CD4-positive, alpha-beta T cell (primary cell): ENCODE measurements around the gene SKAP1. TPM values are rescaled to one million over a fixed set of nuclear protein-coding genes. Genes with fewer than 3 reads are reported as not detected.

ENCODE experiments used
- ATAC-seq: fragments of 200-7000 bp; cut with Tn5 transposase; one replicate; pipeline ENCODE4 v1.10.0; 2022; ENCODE audit warnings: mild to moderate bottlenecking; ENCODE audit not compliant: poor library complexity
- CTCF ChIA-PET: fragments of 350-600 bp; sonication (Branson Sonifier 250); formaldehyde crosslinking; loops from one replicate; lab custom pipeline; 2021; ENCODE audit warnings: antibody characterized with exemption, inconsistent platforms; lab: Charles Lee
- POLR2A ChIA-PET: fragments of 350-600 bp; sonication (Branson Sonifier 250); formaldehyde crosslinking; loops from one replicate; lab custom pipeline; 2021; ENCODE audit warnings: antibody characterized with exemption, inconsistent platforms; lab: Charles Lee
- DNase-seq, 14 experiments: peaks; one replicate each; pipeline ENCODE4 v3.0.0-alpha.2; 2013 to 2020; ENCODE audit warnings: mixed read lengths in 2 of 14
- H3K27ac ChIP-seq, 2 donors: one replicate each; pipeline versions ENCODE4 v1.5.1 to v1.7.0; 2013; ENCODE audit warnings: low read length in 2 of 2, low read depth in 1 of 2, mild to moderate bottlenecking in 1 of 2
- H3K27me3 ChIP-seq, 2 experiments: 1 replicate in 1 of 2; 2 replicates in 1 of 2; pipeline versions ENCODE4 v1.6.1 to v1.7.0; 2013; ENCODE audit warnings: low read length in 2 of 2, control low read depth in 1 of 2, mild to moderate bottlenecking in 1 of 2, moderate library complexity in 1 of 2; ENCODE audit not compliant: insufficient read depth in 2 of 2, control insufficient read depth in 1 of 2
- H3K36me3 ChIP-seq: one replicate; pipeline ENCODE4 v1.6.1; 2013; ENCODE audit warnings: low read length, control low read depth; ENCODE audit not compliant: insufficient read depth
- H3K4me1 ChIP-seq: one replicate; pipeline ENCODE4 v1.6.1; 2013; ENCODE audit warnings: low read length, control low read depth; ENCODE audit not compliant: insufficient read depth
- H3K4me3 ChIP-seq: one replicate; pipeline ENCODE4 v1.5.1; 2013; ENCODE audit warnings: mild to moderate bottlenecking, low read length, moderate library complexity
- H3K9me3 ChIP-seq, 2 experiments: 1 replicate in 1 of 2; 2 replicates in 1 of 2; pipeline versions ENCODE4 v1.6.1 to v1.7.0; 2013; ENCODE audit warnings: low read length in 2 of 2, mild to moderate bottlenecking in 2 of 2, control low read depth in 1 of 2, moderate library complexity in 1 of 2; ENCODE audit not compliant: control insufficient read depth in 1 of 2, insufficient read depth in 1 of 2
- H3K27ac Mint-ChIP-seq: one replicate; pipeline ENCODE4 v1.8.0; 2020; ENCODE audit warnings: mixed read lengths
- H3K27me3 Mint-ChIP-seq: one replicate; pipeline ENCODE4 v1.8.0; 2021; ENCODE audit warnings: mixed read lengths
- H3K36me3 Mint-ChIP-seq: one replicate; pipeline ENCODE4 v1.8.0; 2021; ENCODE audit warnings: low read depth, mixed read lengths
- H3K4me1 Mint-ChIP-seq: one replicate; pipeline ENCODE4 v1.8.0; 2021; ENCODE audit warnings: low read depth, mixed read lengths
- H3K4me3 Mint-ChIP-seq: one replicate; pipeline ENCODE4 v1.8.0; 2020; ENCODE audit warnings: mild to moderate bottlenecking, mixed read lengths
- H3K9me3 Mint-ChIP-seq: one replicate; pipeline ENCODE4 v1.8.0; 2020; ENCODE audit warnings: mixed read lengths
- intact Hi-C, 2 experiments: fragments of 100-400 bp; cut with DNase I in 1 of 2; cut with micrococcal nuclease in 1 of 2; formaldehyde crosslinking; loops; one replicate each; pipeline versions ENCODE4 v1.15.1 to v1.9.0; 2023 to 2025; cut with DNase I, micrococcal nuclease
- total RNA-seq, 174 experiments: library from RNA in 2 of 174; stranded (reverse) in 2 of 174; gene quantifications; one replicate each; pipeline ENCODE4 v1.2.3 and lab custom pipeline; 2021 to 2026
- TF ChIP-seq, protein P1 (sequence below): fragments of 200-600 bp; IDR thresholded peaks from one replicate; pipeline ENCODE4 v1.8.0; 2022; ENCODE audit warnings: antibody characterized with exemption, mild to moderate bottlenecking

SKAP1 gene
- total RNA-seq, 2 experiments from 2014 or later, result 92.0 to 95.1 TPM

DNA sequence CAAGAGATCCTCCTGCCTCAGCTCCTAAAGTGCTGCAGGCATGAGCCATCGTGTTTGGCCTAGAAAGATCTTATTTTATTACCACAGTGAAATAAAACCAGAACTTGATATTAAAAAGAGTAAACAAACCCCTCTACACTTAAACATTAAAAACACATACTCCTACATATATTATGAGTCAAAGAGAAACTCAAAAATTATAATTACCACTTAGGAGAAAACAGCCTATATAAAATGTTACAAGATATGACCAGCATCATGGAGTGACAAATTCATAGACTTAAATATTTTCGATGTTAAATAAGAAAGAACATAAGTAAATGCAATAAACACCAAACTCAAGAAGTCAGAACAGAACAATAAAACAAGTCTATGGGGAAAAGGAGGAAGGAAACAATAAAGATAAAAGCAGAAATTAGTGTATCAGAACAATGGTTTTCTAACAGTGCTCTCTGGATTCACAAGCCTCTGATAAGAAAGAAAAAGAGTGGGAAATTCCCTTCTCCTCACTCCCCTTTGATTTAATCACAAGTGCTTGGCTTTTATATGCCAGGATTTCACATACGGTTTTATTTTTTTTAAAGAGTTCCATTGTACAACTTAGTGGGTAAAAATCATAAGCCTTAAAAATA is 23.0 kb downstream of the SKAP1 start:
- no peak overlapping the region for H3K27ac ChIP-seq
- Mint-ChIP-seq H3K27me3 (no peaks in the 10 kb centered on the region), H3K9me3 (no peaks in the 10 kb centered on the region), H3K36me3 (peaks cover 70% of the 10 kb centered on the region), H3K27ac (peak overlapping the region; percentile 28), H3K4me1 (peaks cover 68% of the 10 kb centered on the region), H3K4me3 (peak overlapping the region; percentile 22)
- H3K36me3 ChIP-seq, result peaks cover 51% of the 10 kb centered on the region
- ChIA-PET POLR2A (interaction anchor here (1.5 kb wide), 1 partner anchor 34 kb away, joined by 3 read pairs; no protein-coding TSS in a partner anchor), CTCF (no interaction called here)
- intact Hi-C loops, result loop anchor here in 1 of 2 experiments (5.0 kb wide), 1 partner anchor 50 kb away; no protein-coding TSS in a partner anchor
- H3K4me1 ChIP-seq, result peaks cover 31% of the 10 kb centered on the region
- peak in 2 of 14 experiments; percentile 44 to 51 for DNase-seq
- ATAC-seq, result no peak
- no peak overlapping the region for H3K4me3 ChIP-seq
- no peaks in the 10 kb centered on the region for H3K27me3 ChIP-seq
- no peaks in the 10 kb centered on the region for H3K9me3 ChIP-seq
- TF ChIP-seq, protein P1, sequence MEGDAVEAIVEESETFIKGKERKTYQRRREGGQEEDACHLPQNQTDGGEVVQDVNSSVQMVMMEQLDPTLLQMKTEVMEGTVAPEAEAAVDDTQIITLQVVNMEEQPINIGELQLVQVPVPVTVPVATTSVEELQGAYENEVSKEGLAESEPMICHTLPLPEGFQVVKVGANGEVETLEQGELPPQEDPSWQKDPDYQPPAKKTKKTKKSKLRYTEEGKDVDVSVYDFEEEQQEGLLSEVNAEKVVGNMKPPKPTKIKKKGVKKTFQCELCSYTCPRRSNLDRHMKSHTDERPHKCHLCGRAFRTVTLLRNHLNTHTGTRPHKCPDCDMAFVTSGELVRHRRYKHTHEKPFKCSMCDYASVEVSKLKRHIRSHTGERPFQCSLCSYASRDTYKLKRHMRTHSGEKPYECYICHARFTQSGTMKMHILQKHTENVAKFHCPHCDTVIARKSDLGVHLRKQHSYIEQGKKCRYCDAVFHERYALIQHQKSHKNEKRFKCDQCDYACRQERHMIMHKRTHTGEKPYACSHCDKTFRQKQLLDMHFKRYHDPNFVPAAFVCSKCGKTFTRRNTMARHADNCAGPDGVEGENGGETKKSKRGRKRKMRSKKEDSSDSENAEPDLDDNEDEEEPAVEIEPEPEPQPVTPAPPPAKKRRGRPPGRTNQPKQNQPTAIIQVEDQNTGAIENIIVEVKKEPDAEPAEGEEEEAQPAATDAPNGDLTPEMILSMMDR, result no peak

- Histone ChIP-seq H3K4me3 (no peak overlapping the region), H3K36me3 (peaks cover 54% of the 10 kb centered on the region), H3K27ac (no peak overlapping the region), H3K9me3 (no peaks in the 10 kb centered on the region), H3K27me3 (no peaks in the 10 kb centered on the region), H3K4me1 (peaks cover 7% of the 10 kb centered on the region)
- Mint-ChIP-seq H3K27me3 (no peaks in the 10 kb centered on the region), H3K9me3 (no peaks in the 10 kb centered on the region), H3K4me3 (no peak overlapping the region), H3K4me1 (peaks cover 54% of the 10 kb centered on the region), H3K36me3 (peaks cover 87% of the 10 kb centered on the region), H3K27ac (peak overlapping the region; percentile 51)
- DNase-seq (no peak), ATAC-seq (no peak)
- POLR2A ChIA-PET, result interaction anchor here (0.9 to 1.5 kb wide), 2 partner anchors 46 to 59 kb away, joined by 4 to 6 read pairs; no protein-coding TSS in a partner anchor
- CTCF ChIA-PET, result interaction anchor here (1.0 to 1.1 kb wide), 2 partner anchors 8 to 10 kb away, joined by 3 to 5 read pairs; no protein-coding TSS in a partner anchor
- TF ChIP-seq, protein P1, result no peak
- intact Hi-C loops, result loop anchor here in 1 of 2 experiments (5.0 kb wide), 1 partner anchor 62 kb away; no protein-coding TSS in a partner anchor
These were observed 35.2 kb downstream of the SKAP1 start for GRCh38 chr17:48394821-48395220.

DNA sequence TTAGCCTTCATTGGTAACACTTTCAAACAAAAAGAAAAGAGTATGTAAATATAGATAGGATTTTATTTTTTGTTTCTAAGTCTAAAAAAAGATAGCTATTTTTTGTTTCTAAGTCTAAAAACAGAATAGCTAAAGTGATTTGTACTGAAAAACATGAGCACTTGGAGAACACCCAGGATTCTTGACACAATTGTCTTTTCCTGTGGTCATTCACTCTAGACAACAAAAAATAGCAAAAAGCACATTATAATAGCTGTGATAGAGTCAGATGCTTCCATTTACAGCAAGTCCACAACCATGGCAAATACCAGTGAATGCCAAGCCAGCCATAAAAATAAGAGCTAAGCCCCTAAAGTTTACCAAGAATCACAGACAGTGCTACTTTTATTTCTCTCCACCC is 36.7 kb downstream of the SKAP1 start:
- Histone ChIP-seq H3K36me3 (peaks cover 63% of the 10 kb centered on the region), H3K27ac (no peak overlapping the region), H3K27me3 (no peaks in the 10 kb centered on the region), H3K4me1 (peaks cover 4% of the 10 kb centered on the region), H3K4me3 (no peak overlapping the region), H3K9me3 (no peaks in the 10 kb centered on the region)
- Mint-ChIP-seq H3K36me3 (peaks cover 90% of the 10 kb centered on the region), H3K4me3 (no peak overlapping the region), H3K4me1 (peaks cover 54% of the 10 kb centered on the region), H3K27ac (peak overlapping the region; percentile 58), H3K27me3 (no peaks in the 10 kb centered on the region), H3K9me3 (no peaks in the 10 kb centered on the region)
- ATAC-seq (no peak), DNase-seq (no peak)
- TF ChIP-seq, protein P1, result no peak
- intact Hi-C loops, result loop anchor here in 1 of 2 experiments (5.0 kb wide), 1 partner anchor 64 kb away; no protein-coding TSS in a partner anchor
- ChIA-PET POLR2A (interaction anchor here (1.9 kb wide), 1 partner anchor 60 kb away, joined by 11 read pairs; no protein-coding TSS in a partner anchor), CTCF (no interaction called here)
